Activated CD4-positive, alpha-beta T cell treated with anti-CD3 and anti-CD28 coated beads, Interleukin-2, amount 50 U/mL, for 48 hours (primary cell): ENCODE results near the gene MROH7.

ENCODE experiments used
- DNase-seq, 2 experiments: peaks; one replicate each; pipeline ENCODE4 v3.0.0-alpha.2; 2020

MROH7 gene

GRCh38 chr1:54653036-54653435 lies 11.4 kb downstream of the MROH7 start:
- no peak for DNase-seq

GRCh38 chr1:54658164-54658913 lies 16.8 kb downstream of the MROH7 start:
- DNase-seq = no peak

- no peak for DNase-seq
Measured at GRCh38 chr1:54663725-54664124, 22.1 kb downstream of the MROH7 start.

- no peak for DNase-seq
Measured at GRCh38 chr1:54664364-54664763, 22.8 kb downstream of the MROH7 start.

DNA sequence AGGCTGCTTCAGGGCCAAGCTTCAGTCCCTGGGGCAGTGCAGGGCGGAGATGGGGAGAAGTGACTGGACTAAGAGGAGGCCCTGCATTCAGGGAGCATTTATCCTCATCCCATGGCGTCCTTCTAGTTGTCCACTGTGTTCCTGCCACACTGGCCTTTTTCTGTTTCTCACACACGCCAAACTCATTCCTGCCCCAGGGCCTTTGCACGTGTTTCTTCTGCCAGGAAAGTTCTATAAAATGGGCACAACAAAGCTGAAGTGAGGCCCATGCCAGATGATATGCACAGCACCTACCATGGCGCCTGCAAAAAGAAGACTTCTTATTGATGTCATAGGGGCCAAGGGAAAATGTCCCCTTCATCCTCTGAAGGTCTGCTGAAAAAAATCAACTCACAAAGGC lies 24.3 kb downstream of the MROH7 start:
- DNase-seq = no peak

- DNase-seq = no peak
Measured at GRCh38 chr1:54666333-54666732, 24.7 kb downstream of the MROH7 start.

DNA sequence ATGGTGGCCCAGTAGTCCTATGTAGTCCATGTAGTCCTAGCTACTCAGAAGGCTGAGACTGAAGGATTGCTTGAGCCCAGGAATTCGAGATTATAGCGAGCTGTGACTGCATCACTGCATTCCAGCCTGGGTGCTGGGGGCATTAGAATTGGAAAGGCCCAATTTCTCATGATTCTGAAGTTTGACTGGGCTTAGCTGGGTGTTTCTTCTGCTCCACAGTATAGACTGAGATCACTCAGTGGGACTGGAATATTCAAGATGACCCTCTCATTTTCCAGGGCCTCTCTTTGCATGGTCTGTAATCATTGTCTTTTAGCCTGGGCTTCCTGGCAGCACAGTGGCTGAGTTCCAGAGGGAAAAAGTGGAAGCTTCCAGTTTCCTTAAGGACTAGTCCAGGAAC lies 26.2 kb downstream of the MROH7 start:
- DNase-seq = no peak

GRCh38 chr1:54668567-54668966 lies 27.0 kb downstream of the MROH7 start:
- DNase-seq = no peak

- DNase-seq = peak; percentile 77 to 83
Measured at GRCh38 chr1:54671985-54672608, 30.5 kb downstream of the MROH7 start.

DNA sequence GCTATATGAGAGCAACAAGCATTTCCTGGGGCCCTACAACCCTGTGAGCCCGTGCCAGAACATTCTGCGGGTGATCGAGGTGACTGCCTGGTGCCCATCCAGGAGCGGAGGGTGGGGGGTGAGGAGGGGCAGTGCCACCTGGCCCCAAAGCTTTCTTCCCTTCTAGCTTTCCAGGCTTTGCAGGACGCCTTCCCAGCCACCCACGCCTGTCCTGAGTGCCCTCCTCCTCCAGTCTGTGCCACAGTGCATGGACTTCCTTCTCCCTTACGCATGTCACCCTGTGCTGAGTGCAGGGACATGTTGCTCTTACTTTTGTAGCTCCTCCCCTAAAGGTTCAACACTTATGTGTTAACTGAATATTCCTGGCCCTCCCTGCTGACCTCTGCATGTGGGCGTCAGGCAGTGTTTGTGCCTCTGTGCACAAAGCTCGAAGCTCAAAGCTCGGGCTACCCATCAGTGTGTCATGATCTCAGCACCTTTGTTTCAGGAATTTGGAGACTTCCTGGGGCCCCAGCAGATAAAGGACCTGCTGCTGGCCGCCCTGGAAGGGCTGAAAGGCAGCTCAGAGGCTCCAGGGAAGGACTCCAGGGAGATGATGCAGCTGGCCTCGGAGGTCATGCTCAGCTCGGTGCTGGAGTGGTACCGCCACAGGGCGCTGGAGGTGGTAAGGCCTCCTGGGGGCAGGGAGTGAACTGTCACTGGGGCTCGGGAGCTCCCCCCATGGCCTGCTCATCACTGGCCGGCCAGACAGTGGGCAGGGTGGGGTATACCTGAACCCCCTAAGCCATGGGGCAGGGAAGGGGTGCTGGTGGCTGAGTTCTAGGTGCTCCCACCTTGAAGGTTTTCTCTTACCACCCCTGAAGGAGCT lies 37.4 kb downstream of the MROH7 start:
- no peak for DNase-seq

DNA sequence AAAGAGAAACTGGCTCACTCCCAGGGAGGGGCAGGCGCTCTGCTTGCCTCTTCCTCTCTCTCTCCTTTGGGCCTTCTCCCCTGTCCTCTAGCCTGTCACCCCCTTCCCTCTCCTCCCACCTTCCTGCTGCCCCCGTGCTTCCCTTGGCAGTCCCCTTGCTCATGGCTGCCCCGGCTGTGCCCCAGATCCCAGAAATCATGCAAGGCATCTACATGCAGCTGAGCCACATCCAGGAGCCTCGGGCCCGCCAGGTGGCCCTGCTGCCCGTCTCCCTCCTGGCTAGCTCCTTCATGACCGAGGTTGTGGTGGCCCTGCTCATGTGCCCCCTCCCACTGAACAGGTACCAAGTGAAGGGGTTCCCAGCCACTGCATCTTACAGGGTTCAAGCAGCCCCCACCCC lies 38.1 kb downstream of the MROH7 start:
- DNase-seq = no peak

GRCh38 chr1:54680387-54680786 lies 38.8 kb downstream of the MROH7 start:
- DNase-seq = no peak

GRCh38 chr1:54681358-54681757 lies 39.8 kb downstream of the MROH7 start:
- no peak for DNase-seq

DNA sequence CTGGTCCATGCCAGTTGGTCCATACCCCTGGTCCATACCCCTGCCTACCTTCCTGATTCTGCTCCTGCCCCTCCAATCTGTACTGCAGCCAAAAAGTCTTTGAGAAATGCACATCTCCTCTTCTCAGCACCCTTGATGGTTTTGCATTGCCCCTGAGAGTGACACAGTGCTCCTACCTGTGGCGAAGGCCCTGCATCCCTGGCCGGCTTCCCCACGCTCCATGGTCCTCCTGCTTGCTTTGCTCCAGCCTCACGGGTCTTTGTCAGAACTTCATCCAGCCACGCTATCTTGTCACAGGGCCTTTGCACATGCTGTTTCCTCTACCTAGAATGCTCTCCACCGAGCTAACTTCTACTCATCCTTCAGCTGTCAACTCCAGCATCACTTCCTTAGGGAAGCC lies 41.9 kb downstream of the MROH7 start:
- DNase-seq = no peak

DNA sequence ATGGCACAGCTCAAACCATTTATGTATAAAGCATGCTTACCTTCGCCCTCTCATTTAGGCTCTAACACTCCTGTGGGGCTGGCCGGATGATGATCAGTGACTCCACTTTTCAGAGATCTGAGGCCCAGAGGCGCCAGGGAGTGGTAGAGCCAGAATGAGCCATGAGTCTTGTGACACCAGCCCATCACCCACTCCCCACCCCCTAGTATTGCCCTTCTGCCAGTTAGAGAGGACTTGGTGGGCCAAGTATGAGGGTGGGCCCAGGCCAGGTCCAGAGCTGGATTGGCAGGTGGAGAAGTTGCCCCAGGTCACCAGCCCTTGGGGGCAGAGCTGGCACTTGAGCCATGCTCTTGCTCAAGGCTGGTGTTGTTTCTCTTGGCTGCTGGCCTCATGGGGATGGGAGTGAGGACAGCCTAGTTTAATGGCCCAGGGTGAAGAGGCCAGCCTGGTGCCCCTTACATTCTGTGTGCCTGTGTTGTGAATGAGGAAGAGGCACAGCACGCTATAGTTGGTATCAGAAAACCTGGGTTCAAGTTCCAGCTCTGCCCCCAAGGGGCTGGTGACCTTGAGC lies 43.8 kb downstream of the MROH7 start:
- DNase-seq = no peak

- DNase-seq = no peak
Measured at GRCh38 chr1:54686155-54686554, 44.6 kb downstream of the MROH7 start.

- DNase-seq = no peak
Measured at GRCh38 chr1:54694771-54695170, 53.2 kb downstream of the MROH7 start.

- DNase-seq = no peak
Measured at GRCh38 chr1:54695221-54695620, 53.6 kb downstream of the MROH7 start.

DNA sequence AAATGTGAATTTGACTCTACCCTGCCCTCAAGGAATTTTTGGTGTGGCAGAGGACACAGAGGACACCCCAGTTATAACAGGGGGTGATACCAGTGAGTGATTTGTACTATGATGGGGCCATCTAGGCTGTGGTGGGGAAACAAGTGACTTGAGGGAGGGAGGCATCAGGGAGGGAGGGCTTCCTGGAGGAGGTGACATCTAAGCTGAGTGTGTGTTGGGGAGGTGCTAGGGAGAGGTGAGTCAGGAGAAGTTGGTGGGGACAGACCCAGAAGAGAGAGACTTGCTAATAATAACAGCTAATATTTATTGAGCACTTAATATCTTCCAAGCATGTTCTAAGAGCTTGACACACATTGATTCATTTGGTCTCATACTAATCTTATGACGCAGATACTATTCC lies 54.2 kb downstream of the MROH7 start:
- DNase-seq = no peak

GRCh38 chr1:54696262-54696661 lies 54.7 kb downstream of the MROH7 start:
- no peak for DNase-seq

- no peak for DNase-seq
Measured at GRCh38 chr1:54697896-54698295, 56.3 kb downstream of the MROH7 start.

- DNase-seq = no peak
Measured at GRCh38 chr1:54698346-54698745, 56.8 kb downstream of the MROH7 start.

GRCh38 chr1:54699936-54700525 lies 58.4 kb downstream of the MROH7 start:
- DNase-seq = no peak
